ENCODE data around the gene FOXO3. TPM values are rescaled to one million over a fixed set of nuclear protein-coding genes. Genes with fewer than 3 reads are reported as not detected.
A peak's percentile ranks its signal among the peaks of the same experiment; 100 is the strongest.

Gene FOXO3
- total and polyA plus RNA-seq, 4 donors: 11.0 to 89.6 (median 44.1) TPM

DNA sequence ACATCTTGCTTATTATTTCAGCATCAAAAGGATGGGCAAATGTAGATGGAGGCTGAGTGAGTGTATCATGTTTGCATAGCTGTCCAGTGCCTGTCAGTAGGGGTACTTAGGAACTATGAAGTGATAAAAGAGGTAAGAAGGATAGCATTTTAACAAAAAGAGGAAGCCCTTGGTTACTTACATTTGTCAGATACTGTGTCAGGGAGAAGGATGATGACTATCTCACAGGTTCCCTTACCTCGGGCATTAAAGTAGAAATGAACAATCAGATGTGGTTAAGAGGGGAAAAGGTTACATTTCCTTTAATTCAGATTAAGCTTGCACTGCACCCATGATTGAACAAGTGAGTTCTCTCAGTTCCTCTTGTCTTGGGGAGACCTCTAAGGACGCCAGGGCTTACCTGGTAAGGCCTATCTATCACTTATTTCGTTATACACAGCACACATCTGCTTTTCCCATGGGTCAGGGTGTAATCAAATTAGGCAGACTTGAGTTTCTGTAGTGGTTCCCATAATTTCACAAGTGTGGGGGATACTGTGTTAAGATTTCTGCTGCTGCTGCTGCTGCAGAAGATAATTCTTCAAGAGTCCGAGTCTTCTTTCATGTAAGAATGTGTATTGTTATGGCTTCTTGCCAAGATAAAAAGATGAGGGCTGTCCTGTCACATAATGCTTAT, 4.5 kb downstream of the FOXO3 start:
- no peak for ATAC-seq (ENCODE audit: low FRiP score)
- no peak for DNase-seq
- no peaks in the 10 kb centered on the region for H3K9me3 ChIP-seq (ENCODE audit: control insufficient read depth, low read length)
- WGBS, 2 donors: 52 to 54% methylated on average over 4 of the region's 4 CpGs
- peaks cover 0 to 11% of the 10 kb centered on the region in 2 donors for H3K4me1 ChIP-seq (ENCODE audit: control insufficient read depth in 1 of 2, insufficient read depth in 2 of 2, low read length in 2 of 2)
- H3K4me3 ChIP-seq (ENCODE audit: low read length in 2 of 2): peak overlapping the region; percentile 16 to 30
- intact Hi-C loops (cut with DNase I): no loop called here
- peak overlapping the region; percentile 78 to 82 for H3K27ac ChIP-seq (ENCODE audit: low read depth in 1 of 2, low read length in 2 of 2)
- H3K27me3 ChIP-seq (ENCODE audit: control insufficient read depth in 1 of 2, insufficient read depth in 2 of 2, low read length in 1 of 2): no peaks in the 10 kb centered on the region
- H3K36me3 ChIP-seq (ENCODE audit: control insufficient read depth in 1 of 2, insufficient read depth in 2 of 2, low read length in 1 of 2): peaks cover 0 to 3% of the 10 kb centered on the region in 2 donors

DNA sequence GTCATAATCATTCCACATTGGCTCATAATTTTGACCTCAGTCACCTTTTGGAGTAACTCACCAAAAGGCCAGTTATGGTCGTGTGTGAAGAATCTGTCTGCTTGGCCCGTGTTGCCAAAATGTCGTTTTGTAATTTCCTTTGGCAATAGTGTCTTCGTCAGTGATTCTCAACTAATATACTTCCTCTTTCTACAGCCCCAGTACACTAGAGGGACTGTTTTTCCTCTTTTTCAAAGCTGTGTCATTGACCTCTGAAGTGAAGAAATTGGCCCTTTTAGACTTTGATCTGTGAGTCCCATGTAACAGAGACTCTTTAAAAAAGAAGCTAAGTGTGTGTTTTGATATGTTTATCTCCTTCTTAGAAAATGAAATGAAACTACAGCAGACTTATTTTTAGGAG, 5.2 kb downstream of the FOXO3 start:
- DNase-seq (peak in 1 of 2 donors; percentile 63), ATAC-seq (ENCODE audit: low FRiP score) (peak; percentile 66)
- Histone ChIP-seq H3K27ac (ENCODE audit: low read depth in 1 of 2, low read length in 2 of 2) (peak overlapping the region in 1 of 2 donors; percentile 29), H3K4me1 (ENCODE audit: control insufficient read depth in 1 of 2, insufficient read depth in 2 of 2, low read length in 2 of 2) (peaks cover 0 to 12% of the 10 kb centered on the region in 2 donors), H3K9me3 (ENCODE audit: control insufficient read depth, low read length) (no peaks in the 10 kb centered on the region), H3K4me3 (ENCODE audit: low read length in 2 of 2) (no peak overlapping the region), H3K27me3 (ENCODE audit: control insufficient read depth in 1 of 2, insufficient read depth in 2 of 2, low read length in 1 of 2) (no peaks in the 10 kb centered on the region), H3K36me3 (ENCODE audit: control insufficient read depth in 1 of 2, insufficient read depth in 2 of 2, low read length in 1 of 2) (peaks cover 0 to 3% of the 10 kb centered on the region in 2 donors)
- intact Hi-C loops (cut with DNase I): no loop called here
- WGBS, 2 donors: 0 to 1% methylated on average over 4 of the region's 4 CpGs

DNA sequence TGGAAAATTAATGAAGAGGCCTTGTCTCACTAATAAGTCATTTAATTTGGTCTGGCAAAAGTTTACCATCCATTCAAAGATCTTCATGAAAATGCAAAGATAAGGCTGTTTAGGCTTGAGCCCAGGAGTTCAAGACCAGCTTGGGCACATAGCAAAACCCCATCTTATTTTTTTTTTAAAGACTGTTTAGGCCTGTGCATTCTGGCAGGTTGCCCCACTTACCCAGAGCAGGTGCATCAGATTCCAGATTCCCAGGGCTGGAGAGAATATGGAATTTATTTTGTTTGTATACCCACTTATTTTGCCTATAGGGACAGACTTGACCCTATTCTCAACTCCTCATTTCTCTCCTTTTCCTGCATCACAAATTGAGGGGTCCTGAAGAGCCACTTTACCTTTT, 5.7 kb downstream of the FOXO3 start:
- no peaks in the 10 kb centered on the region for H3K27me3 ChIP-seq (ENCODE audit: control insufficient read depth in 1 of 2, insufficient read depth in 2 of 2, low read length in 1 of 2)
- ATAC-seq (ENCODE audit: low FRiP score) (no peak), DNase-seq (no peak)
- no peak overlapping the region for H3K4me3 ChIP-seq (ENCODE audit: low read length in 2 of 2)
- H3K27ac ChIP-seq (ENCODE audit: low read depth in 1 of 2, low read length in 2 of 2): peak overlapping the region in 1 of 2 donors; percentile 29
- H3K4me1 ChIP-seq (ENCODE audit: control insufficient read depth in 1 of 2, insufficient read depth in 2 of 2, low read length in 2 of 2): peaks cover 0 to 14% of the 10 kb centered on the region in 2 donors
- H3K9me3 ChIP-seq (ENCODE audit: control insufficient read depth, low read length): no peaks in the 10 kb centered on the region
- peaks cover 0 to 3% of the 10 kb centered on the region in 2 donors for H3K36me3 ChIP-seq (ENCODE audit: control insufficient read depth in 1 of 2, insufficient read depth in 2 of 2, low read length in 1 of 2)
- intact Hi-C loops (cut with DNase I): no loop called here

DNA sequence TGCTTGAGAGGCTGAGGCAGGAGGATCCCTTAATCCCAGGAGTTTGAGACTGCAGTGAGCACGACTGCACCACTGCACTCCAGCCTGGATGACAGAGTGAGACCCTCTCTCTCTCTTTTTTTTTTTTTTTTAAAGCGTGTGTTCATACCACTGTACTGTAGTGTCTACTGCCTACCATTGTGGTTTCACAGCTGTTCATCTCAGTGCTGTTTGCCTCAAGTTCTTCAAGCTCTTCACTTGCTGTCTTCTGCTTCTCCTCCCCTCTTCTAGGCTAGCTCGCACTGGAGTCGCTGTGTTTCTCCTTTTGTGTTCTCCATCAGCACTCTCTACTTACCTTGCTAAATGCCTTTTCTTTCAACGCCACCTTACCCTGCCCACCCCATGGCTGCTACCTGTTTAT, 7.4 kb downstream of the FOXO3 start:
- Histone ChIP-seq H3K4me3 (ENCODE audit: low read length in 2 of 2) (no peak overlapping the region), H3K36me3 (ENCODE audit: control insufficient read depth in 1 of 2, insufficient read depth in 2 of 2, low read length in 1 of 2) (peaks cover 0 to 3% of the 10 kb centered on the region in 2 donors), H3K9me3 (ENCODE audit: control insufficient read depth, low read length) (no peaks in the 10 kb centered on the region), H3K27me3 (ENCODE audit: control insufficient read depth in 1 of 2, insufficient read depth in 2 of 2, low read length in 1 of 2) (no peaks in the 10 kb centered on the region), H3K4me1 (ENCODE audit: control insufficient read depth in 1 of 2, insufficient read depth in 2 of 2, low read length in 2 of 2) (peaks cover 0 to 19% of the 10 kb centered on the region in 2 donors), H3K27ac (ENCODE audit: low read depth in 1 of 2, low read length in 2 of 2) (no peak overlapping the region)
- DNase-seq: no peak
- intact Hi-C loops (cut with DNase I): no loop called here
- 92 to 93% methylated on average over 5 of the region's 5 CpGs for WGBS, 2 donors
- ATAC-seq (ENCODE audit: low FRiP score): no peak

DNA sequence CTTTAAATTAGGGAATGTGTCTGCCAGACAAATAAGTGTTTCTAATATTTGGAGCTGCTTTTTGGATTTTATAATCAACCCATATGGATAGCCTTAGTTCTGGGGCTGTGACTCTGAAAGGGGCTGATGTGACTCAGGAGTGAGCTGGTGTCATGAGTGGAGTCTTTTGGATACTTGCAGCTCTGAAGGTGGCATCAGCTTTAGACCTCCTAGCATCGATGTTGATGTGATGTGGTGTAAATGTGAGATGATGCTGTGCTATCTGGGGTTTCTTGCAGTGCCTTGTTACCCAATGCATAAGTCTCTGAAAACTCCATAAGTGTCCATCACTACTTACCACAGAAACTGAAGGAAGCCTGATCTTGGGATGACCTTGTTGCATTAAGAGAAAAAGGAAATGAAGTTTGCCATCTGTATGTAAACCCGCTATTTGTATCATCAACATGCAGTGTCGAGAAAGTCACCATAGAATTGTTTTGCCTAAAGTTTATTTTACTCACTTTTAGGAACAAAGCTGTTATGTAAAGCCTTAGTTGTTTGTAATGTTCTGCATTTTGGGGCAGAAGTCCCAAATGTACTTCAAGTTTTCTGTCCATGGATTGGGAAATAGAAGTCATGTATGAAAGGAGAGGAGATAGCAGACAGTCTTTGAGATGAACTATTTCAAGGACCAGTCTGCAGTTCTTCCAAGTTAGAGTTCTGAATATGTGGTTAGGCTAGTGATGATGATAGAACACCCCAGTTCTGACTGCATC, 8.0 kb downstream of the FOXO3 start:
- Histone ChIP-seq H3K27me3 (ENCODE audit: control insufficient read depth in 1 of 2, insufficient read depth in 2 of 2, low read length in 1 of 2) (no peaks in the 10 kb centered on the region), H3K4me1 (ENCODE audit: control insufficient read depth in 1 of 2, insufficient read depth in 2 of 2, low read length in 2 of 2) (peaks cover 2 to 19% of the 10 kb centered on the region in 2 donors), H3K36me3 (ENCODE audit: control insufficient read depth in 1 of 2, insufficient read depth in 2 of 2, low read length in 1 of 2) (peaks cover 0 to 3% of the 10 kb centered on the region in 2 donors), H3K9me3 (ENCODE audit: control insufficient read depth, low read length) (no peaks in the 10 kb centered on the region), H3K27ac (ENCODE audit: low read depth in 1 of 2, low read length in 2 of 2) (no peak overlapping the region), H3K4me3 (ENCODE audit: low read length in 2 of 2) (no peak overlapping the region)
- WGBS, 2 donors: 86 to 93% methylated on average over 3 of the region's 3 CpGs
- intact Hi-C loops (cut with DNase I): no loop called here
- ATAC-seq (ENCODE audit: low FRiP score) (no peak), DNase-seq (no peak)

DNA sequence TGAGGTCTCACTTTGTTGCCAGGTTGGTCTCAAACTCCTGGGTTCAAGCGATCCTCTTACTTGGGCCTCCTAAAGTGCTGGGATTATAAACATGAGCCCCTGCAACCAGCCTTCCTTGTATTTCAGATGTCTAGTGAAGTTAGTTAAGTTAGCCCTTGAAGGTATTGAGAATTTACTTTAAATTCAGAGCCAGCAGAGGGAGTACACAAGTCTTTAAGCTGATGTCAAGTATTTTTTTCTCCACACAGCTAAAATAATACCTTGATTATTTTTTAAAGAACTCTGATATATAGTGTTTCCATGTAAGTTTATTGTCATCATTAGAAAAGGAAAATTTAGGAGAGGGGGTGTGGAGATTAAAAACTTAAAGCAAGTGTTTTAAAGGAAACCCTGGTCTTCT, 9.8 kb downstream of the FOXO3 start:
- ATAC-seq (ENCODE audit: low FRiP score) (no peak), DNase-seq (no peak)
- Histone ChIP-seq H3K36me3 (ENCODE audit: control insufficient read depth in 1 of 2, insufficient read depth in 2 of 2, low read length in 1 of 2) (peaks cover 0 to 3% of the 10 kb centered on the region in 2 donors), H3K4me3 (ENCODE audit: low read length in 2 of 2) (no peak overlapping the region), H3K27ac (ENCODE audit: low read depth in 1 of 2, low read length in 2 of 2) (no peak overlapping the region), H3K4me1 (ENCODE audit: control insufficient read depth in 1 of 2, insufficient read depth in 2 of 2, low read length in 2 of 2) (peaks cover 2 to 19% of the 10 kb centered on the region in 2 donors), H3K9me3 (ENCODE audit: control insufficient read depth, low read length) (no peaks in the 10 kb centered on the region), H3K27me3 (ENCODE audit: control insufficient read depth in 1 of 2, insufficient read depth in 2 of 2, low read length in 1 of 2) (no peaks in the 10 kb centered on the region)
- intact Hi-C loops (cut with DNase I): no loop called here
- WGBS, 2 donors: 93 to 95% methylated on average over 1 of the region's 1 CpG

DNA sequence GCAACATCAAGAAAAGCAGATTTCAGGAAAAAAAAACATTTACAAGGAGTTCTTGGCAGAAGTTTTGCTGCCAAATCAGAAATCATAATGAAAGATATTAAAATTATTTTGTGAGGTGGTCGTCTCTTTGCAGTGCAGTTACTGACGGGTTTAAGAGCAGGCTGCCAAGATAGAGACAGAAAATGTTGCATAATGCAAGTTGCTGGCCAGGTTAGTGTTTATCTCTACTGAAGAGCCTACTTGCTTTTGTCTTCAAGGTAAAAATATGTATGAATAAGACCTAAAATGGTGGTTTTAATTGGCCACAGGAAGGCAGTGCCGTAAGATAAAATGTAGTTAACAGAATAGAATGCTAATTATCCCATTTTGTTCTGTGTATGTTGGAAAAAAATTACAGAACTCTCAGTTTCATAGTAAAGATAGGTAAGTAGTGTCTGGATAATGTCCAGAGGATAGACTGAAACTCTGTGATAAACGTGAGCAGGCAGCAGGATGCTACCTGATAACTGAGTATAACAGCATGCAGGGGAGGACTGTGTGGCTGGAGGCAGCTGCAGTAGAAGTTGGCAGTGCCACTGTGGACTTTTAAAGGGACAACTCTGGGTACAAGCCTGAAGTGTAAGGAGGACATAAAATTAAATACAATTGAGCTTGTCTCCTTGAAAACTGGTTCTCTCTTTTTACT, 13.9 kb downstream of the FOXO3 start:
- no peaks in the 10 kb centered on the region for H3K27me3 ChIP-seq (ENCODE audit: control insufficient read depth in 1 of 2, insufficient read depth in 2 of 2, low read length in 1 of 2)
- H3K27ac ChIP-seq (ENCODE audit: low read depth in 1 of 2, low read length in 2 of 2): no peak overlapping the region
- DNase-seq: no peak
- no peaks in the 10 kb centered on the region for H3K36me3 ChIP-seq (ENCODE audit: control insufficient read depth in 1 of 2, insufficient read depth in 2 of 2, low read length in 1 of 2)
- WGBS, 2 donors: 9 to 12% methylated on average over 4 of the region's 4 CpGs
- intact Hi-C loops (cut with DNase I): no loop called here
- H3K4me1 ChIP-seq (ENCODE audit: control insufficient read depth in 1 of 2, insufficient read depth in 2 of 2, low read length in 2 of 2): peaks cover 15 to 25% of the 10 kb centered on the region in 2 donors
- H3K4me3 ChIP-seq (ENCODE audit: low read length in 2 of 2): peak overlapping the region in 1 of 2 donors; percentile 34
- no peak for ATAC-seq (ENCODE audit: low FRiP score)
- H3K9me3 ChIP-seq (ENCODE audit: control insufficient read depth, low read length): no peaks in the 10 kb centered on the region

DNA sequence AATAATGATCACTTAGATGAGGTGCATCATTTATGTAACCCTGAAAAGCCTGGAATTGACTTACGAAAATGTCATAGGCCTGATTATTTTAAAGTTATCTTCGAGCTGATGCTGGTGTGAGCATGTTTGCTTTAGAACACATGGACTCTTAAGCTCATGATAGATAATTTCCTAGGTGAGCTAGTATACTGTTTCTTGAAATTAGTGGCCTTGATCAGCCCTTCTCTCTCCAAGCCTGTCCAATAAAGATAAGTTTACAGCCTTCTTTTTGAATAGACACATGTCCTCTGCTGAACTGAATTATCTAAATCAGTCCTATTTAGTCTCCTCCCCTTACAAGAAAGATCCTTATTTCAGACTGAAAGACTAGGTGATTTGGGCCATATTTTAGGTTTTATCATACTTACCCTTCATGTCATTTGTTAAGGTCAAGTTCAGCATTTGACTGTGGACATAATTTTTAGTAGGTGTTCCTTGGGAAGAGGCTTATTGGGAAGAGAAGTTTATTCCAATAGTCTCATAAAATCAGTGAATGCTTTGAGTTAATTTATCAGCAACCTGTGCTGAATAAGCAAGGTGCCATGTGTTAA, 15.3 kb downstream of the FOXO3 start:
- Histone ChIP-seq H3K9me3 (ENCODE audit: control insufficient read depth, low read length) (no peaks in the 10 kb centered on the region), H3K27me3 (ENCODE audit: control insufficient read depth in 1 of 2, insufficient read depth in 2 of 2, low read length in 1 of 2) (no peaks in the 10 kb centered on the region), H3K36me3 (ENCODE audit: control insufficient read depth in 1 of 2, insufficient read depth in 2 of 2, low read length in 1 of 2) (peaks cover 0 to 3% of the 10 kb centered on the region in 2 donors), H3K4me3 (ENCODE audit: low read length in 2 of 2) (no peak overlapping the region), H3K27ac (ENCODE audit: low read depth in 1 of 2, low read length in 2 of 2) (no peak overlapping the region), H3K4me1 (ENCODE audit: control insufficient read depth in 1 of 2, insufficient read depth in 2 of 2, low read length in 2 of 2) (peaks cover 15 to 30% of the 10 kb centered on the region in 2 donors)
- intact Hi-C loops (cut with DNase I): no loop called here
- ATAC-seq (ENCODE audit: low FRiP score) (no peak), DNase-seq (no peak)
- 89% methylated on average over 2 of the region's 2 CpGs for WGBS, 2 donors
